GM21360 (cell line): ENCODE results near the gene SRSF4.
"Not testable (repeated sequence)": the region's sequence is repeated elsewhere in the genome, so short reads cannot be mapped to it uniquely, and the experiment has no call there.

Experiments
- ATAC-seq: cut with Tn5 transposase; IDR thresholded peaks from one replicate; pipeline ENCODE4 v1.9.1; 2021; ENCODE audit warnings: mild to moderate bottlenecking, moderate library complexity; ENCODE audit not compliant: unreplicated experiment

Gene SRSF4

GRCh38 chr1:29166291-29166878 lies 15.3 kb downstream of the SRSF4 start:
- ATAC-seq, result no peak

GRCh38 chr1:29164588-29164987 lies 17.1 kb downstream of the SRSF4 start:
- no peak for ATAC-seq

GRCh38 chr1:29162476-29163138 lies 19.1 kb downstream of the SRSF4 start:
- ATAC-seq, result no peak

- no peak for ATAC-seq
Measured at GRCh38 chr1:29162025-29162424, 19.7 kb downstream of the SRSF4 start.

- no peak for ATAC-seq
Measured at GRCh38 chr1:29159773-29160172, 21.9 kb downstream of the SRSF4 start.

GRCh38 chr1:29157269-29157601 lies 24.5 kb downstream of the SRSF4 start:
- ATAC-seq, result no peak

GRCh38 chr1:29156543-29157268 lies 25.0 kb downstream of the SRSF4 start:
- no peak for ATAC-seq

GRCh38 chr1:29152046-29152805 lies 29.5 kb downstream of the SRSF4 start:
- ATAC-seq, result no peak

- ATAC-seq, result not testable (repeated sequence)
Measured at GRCh38 chr1:29150346-29150745, 31.4 kb downstream of the SRSF4 start.

GRCh38 chr1:29148656-29149491 lies 32.8 kb downstream of the SRSF4 start:
- ATAC-seq, result no peak

- ATAC-seq, result no peak
Measured at GRCh38 chr1:29145739-29146437, 35.8 kb downstream of the SRSF4 start.

GRCh38 chr1:29144178-29144577 lies 37.5 kb downstream of the SRSF4 start:
- no peak for ATAC-seq

- no peak for ATAC-seq
Measured at GRCh38 chr1:29142714-29143113, 39.0 kb downstream of the SRSF4 start.

- ATAC-seq, result no peak
Measured at GRCh38 chr1:29136391-29136915, 45.2 kb downstream of the SRSF4 start.

- no peak for ATAC-seq
Measured at GRCh38 chr1:29134695-29135028, 47.0 kb downstream of the SRSF4 start.

GRCh38 chr1:29133861-29134694 lies 47.6 kb downstream of the SRSF4 start:
- ATAC-seq, result no peak

- ATAC-seq, result not testable (repeated sequence)
Measured at GRCh38 chr1:29131056-29131455, 50.6 kb downstream of the SRSF4 start.

- ATAC-seq, result no peak
Measured at GRCh38 chr1:29129916-29130315, 51.8 kb downstream of the SRSF4 start.

- ATAC-seq, result no peak
Measured at GRCh38 chr1:29128739-29129138, 53.0 kb downstream of the SRSF4 start.
